HG02870 (cell line): ENCODE data around the gene IFRD2.
A peak's percentile ranks its signal among the peaks of the same experiment; 100 is the strongest.

Experiments
- ATAC-seq: cut with Tn5 transposase; IDR thresholded peaks from one replicate; pipeline ENCODE4 v1.9.1; 2021; ENCODE audit warnings: mild to moderate bottlenecking, moderate library complexity; ENCODE audit not compliant: unreplicated experiment

Gene IFRD2

DNA sequence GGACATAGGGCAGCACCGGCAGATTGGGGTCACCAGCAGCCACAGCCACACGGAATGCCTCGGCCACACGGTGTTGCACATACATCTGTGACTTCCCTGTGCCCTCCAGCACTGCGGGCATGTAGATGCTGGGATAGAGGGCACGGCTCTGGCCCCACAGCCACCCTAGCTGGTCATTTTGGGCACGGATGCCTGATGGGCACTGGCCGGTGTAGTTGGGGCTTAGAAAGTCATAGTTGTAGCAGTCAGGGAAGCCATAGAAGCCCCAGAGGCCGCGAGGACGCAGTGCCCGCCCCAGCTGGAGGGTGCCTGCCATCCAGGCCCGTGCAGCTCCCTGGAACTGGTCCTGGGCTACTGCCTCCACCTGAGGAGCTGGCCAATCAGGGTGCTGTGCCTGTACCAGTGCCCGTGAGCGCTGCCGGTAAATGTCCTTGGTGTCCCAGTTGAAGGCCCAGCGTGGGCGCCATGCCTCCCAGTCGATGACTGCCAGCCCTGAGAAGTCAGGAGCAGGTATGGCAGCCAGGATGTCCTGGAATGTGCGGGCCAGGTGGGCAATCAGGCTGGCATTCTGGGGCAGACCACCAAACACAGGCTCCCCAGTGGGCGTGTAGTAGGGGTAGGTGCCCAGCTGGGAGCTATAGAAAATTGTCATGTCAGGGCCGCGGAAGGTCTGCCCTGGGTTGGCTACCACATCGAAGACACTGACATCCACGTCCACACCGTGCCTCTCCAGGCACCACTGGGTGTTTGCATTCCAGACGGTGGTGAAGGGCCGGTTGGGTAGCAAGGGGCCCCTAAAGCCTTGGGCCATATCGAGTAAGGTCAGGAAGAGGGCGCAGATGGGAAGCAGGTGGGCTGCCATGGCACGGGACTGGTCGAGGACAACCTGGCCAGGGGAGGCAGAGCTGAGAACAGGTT is 10.1 kb upstream of the IFRD2 start:
- no peak for ATAC-seq

GRCh38 chr3:50300681-50301254 is 8.5 kb upstream of the IFRD2 start:
- no peak for ATAC-seq

DNA sequence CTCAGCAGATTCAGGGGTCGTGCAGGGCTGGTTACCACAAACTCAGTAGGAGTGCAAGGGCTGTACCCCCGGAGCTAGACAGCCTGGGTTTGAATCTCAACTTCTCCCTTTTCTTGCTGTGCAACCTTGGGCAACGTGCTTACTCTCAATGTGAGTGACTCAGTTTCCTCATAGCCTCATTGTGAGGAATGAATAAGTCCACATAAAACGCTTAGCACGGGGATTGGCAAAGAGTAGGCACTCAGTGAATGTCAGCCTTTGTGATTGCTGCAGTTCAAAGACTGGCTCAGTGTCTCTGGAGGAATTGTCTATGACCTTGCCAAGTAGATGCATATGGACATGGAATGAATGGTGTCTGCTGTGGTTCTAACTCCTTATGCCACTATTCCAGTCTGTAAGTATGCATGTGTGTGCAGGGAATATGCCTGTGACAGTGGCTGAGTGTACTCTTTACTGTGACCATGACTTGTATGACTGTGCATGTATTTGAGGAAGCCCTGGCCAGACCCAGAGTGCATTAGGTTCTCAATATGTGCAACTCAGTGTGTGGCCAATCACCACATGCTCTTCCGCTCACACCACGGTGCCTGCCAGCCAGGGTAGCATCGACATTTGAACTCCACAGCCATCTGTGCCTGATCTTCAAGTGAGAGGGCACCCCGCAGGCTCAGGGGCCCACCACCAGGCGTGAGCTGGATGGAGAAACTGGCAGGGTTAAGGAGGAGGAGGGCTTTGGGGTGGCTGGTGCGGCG is 7.9 kb upstream of the IFRD2 start:
- no peak for ATAC-seq

- no peak for ATAC-seq
Observed at GRCh38 chr3:50299638-50299928, 7.4 kb upstream of the IFRD2 start.

- ATAC-seq: peak; percentile 89
Observed at GRCh38 chr3:50298836-50299637, 6.8 kb upstream of the IFRD2 start, which contains the start of the genes HYAL3 and NAA80. Gene HYAL3 (minus strand): TSS chr3:50299405. CDS start chr3:50295602, 3,803 bp downstream. Gene NAA80 (minus strand): TSS chr3:50299405. CDS start chr3:50297463, 1,942 bp downstream.

GRCh38 chr3:50297896-50298725 is 5.9 kb upstream of the IFRD2 start:
- ATAC-seq: no peak

DNA sequence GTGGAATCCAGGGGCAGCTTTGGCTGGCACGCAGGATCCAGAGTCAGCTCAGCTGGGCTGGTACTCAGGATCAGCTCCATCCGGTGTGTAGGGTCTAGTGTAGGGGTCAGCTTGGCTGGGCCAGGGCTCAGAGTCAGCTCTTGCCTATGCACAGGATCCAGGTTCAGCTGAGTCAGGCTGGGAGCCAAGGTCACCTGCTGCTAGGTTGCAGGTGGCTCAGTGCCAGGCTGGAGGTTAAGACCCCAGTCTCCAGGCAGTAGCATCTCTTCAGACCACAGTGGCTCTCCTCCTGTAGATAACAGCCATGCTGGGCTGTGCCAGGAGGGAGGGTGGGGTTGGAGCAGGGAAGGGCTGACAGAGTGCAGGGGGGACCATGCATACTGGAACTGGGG is 5.2 kb upstream of the IFRD2 start:
- no peak for ATAC-seq

DNA sequence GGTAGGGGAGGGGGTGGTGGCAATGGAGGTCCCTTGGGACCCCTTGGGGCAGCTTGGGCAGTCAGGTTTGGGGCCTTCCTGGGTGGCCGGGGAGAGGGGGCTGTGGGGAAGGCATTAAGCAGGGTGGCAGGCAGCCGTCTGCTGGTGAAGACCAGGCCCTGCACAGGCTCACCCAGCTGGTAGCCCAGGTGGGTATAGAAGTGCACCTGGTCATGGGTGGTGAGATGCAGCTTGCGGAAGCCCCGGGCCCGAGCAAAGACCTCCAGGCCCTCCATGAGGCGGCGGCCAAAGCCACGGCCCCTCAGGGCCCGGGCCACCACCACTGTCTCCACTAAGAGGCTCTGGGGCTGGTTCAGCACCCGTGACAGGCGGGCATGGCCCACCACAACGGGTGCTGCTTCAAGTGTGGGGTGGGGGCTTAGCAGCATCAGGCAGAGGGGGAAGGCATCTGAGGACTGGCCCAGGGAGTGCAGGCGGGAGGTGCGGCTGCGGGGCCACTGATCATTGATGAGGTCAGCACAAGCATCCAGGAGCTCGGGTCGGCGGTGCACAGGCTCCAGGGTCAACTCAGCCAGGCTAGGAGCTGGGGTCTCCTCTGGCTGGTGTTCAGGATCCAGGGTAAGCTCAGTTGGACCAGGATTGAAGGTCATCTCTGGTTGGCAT is 4.6 kb upstream of the IFRD2 start:
- no peak for ATAC-seq

DNA sequence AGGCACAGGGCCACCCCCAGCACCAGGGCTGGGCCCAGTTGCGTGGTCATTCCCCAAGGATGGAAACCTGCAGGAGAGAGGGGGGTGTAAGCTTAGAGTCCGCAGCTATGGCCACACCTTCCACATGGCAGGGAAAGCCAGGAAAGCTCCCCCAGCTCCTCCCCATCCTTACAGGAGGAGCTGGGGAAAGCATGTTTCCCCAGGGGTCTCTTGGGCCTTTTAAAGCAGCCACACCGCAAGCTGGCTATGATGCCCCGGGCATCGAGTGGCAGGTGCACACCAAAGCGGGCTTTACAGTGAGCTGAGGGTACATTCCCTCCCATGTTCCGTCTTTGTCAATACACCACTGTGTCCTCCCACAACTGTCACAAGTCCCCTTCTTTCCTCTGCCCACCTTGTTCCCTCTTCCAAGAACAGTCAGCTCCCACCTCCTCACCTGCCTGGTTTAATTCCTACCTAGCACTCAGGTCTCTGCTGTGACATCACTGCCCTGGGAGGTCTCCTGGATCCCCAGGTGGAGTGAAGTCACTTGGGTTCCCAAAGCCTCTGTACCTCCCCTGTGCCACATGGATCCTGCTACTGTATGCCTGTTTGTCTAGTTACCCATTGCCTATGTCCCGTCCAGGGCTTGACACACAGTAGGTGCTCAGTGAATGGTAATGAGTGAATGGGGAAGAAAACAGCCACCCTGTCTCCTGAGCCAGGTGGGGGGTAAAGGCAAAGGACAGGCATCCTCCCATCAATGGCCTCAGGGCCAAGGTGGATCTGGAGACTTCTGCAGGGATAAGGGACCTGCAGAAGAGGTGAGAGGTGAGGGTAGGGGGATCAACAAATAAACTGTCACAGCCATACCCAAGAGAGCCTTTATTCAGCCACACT is 3.6 kb upstream of the IFRD2 start:
- no peak for ATAC-seq

DNA sequence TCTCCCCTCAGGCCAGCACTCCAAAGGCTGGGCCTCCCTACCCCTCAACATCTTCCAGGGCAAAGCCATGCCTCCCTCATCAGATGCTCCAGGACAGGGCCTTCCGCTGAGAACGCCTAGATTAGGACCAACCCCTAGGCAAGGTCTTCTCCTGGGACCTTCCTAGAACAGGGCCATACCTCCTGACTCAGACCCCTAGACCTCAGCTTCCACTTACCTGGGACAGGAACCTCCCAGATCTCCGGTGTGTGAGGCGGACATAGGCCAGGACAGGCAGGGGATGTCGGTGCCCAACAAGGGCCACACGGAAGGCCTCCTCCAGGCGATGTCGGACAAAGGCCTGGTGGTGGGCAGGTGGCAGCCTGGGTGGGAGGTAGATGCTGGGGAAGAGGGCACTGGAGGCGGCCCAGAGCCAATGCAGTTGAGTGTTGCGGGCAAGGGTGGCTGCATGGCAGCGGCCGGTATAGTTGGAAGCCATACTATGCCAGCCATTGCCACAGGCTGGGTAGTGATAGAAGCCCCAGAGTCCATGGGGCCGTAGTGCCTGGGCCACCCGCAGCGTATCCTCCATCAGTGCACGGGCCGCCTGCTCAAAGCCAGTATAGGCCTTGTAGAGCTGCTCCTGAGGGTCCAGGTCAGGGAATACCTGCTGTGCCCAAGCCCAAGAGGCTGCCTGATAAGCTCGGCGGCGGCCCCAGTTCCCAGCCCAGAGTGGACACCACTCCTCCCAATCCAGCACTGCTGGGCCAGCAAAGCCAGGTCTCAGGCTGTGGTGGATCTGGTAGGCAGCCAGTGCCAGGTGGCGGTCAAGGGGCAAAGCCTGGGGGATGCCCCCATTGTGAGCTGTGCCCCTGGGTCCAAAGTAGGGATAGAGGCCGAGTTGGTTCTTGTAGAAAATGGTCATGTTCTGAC is 2.5 kb upstream of the IFRD2 start:
- ATAC-seq: no peak

GRCh38 chr3:50294089-50294488 is 1.9 kb upstream of the IFRD2 start:
- ATAC-seq: no peak

DNA sequence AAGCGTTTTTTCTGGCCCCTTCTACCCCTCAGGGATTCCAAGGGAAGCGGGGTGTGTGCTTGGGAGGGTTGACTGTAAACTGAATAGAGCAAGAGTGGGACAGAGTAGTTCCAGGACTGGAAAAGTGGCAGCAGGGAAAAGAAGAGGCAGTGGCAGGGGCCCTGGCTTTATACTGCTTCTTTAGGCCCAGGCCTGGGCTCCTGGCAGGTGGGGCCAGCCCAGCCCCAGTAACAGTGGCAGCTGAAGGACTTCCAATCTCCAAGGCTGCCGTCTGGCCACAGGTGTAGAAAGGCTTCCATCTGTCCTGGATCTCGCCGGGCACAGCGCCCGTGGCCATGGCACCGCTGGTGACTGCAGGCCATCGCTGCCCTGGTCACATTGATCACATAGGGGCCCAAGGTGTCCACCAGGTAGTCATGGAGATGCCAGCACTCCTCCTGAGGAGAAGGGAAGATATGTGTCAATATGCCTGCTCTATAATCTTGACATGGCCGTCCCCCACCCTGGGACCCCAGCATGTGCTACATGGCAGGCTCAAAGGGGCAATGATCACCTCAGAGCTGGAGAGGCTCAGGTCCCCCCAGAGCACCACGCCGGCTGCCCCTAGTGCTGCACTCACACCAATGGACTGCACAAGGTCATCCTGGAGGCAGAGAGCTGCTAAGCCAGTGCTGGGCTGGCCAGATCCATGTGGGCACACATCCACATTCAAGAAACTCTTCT is 1.0 kb upstream of the IFRD2 start:
- ATAC-seq: no peak

DNA sequence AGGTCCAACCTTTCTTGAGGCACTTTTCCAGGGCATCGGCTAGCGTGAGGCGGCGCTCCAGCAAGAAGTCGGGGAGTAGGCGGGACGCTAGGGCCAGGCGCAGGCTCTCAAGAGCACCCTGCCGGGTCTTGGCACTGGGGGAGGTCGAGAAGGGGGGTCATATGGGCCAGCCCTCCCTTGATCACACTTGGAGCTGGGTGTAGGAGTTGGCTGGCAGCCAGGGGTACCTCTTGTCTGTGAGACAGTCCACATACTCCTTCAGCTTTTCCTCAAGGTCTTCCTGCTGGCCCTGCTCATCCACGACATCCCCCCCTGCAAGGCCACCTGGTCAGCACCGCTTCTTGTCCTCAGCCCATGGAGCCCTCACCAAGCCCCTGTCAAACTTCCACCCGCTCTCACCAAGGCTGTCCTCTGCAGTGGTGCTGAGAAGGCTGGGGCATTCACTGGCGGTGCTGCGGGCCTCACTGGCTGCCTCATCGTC is 2.0 kb downstream of the IFRD2 start:
- ATAC-seq: no peak

DNA sequence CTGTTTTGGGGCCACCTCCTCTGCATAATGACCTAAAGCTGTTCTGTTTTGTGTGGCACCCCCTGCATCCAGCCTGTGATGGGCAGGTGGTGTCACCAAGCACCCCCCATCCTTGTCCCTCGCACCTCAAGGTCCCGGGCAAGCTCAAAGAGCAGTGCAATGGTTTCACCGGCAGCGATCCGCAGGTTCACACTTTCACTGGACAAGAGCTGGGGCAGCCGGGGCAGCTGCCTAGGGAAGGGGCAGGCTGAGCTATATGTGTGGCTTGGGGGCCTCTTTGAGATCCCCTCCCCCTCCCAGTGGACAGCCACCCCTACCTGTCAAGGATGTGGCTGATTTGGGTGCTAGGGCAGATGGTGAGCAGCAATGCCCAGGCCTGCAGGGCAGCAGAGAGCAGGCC is 3.1 kb downstream of the IFRD2 start:
- no peak for ATAC-seq

- no peak for ATAC-seq
Observed at GRCh38 chr3:50288387-50289007, 3.7 kb downstream of the IFRD2 start.

DNA sequence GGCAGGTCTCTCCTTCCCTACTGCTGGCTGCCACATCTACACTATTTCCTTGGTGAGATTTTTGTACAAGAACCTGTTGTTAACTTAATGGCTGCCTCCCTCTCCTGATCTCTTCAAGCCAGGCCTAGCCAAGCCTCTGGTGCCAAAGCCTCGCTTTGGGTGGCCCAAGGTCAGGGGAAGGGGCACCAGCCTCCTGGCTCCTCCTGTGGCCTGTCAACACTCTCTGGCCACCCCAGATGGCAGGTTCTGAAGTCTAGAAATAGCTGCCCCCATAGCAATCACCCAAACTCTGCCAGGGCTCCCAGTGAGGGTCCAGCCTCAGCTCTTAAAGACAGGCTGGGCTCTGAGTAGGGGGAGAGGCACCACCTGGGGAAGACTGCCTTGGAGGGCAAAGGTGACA is 5.0 kb downstream of the IFRD2 start:
- ATAC-seq: no peak
